Muscle of arm (tissue), 14 donors: Measurements from ENCODE around the gene SECISBP2. TPM values are rescaled to one million over a fixed set of nuclear protein-coding genes. Genes with fewer than 3 reads are reported as not detected.
"Not testable (repeated sequence)": the region's sequence is repeated elsewhere in the genome, so short reads cannot be mapped to it uniquely, and the experiment has no call there.

Source experiments
- DNase-seq: peaks from one replicate; pipeline ENCODE4 v3.0.0-alpha.2; 2013
- long read RNA-seq, 11 donors: transcript quantifications; one replicate each; lab custom pipeline, GENCODE V29; 2026
- polyA plus RNA-seq, 12 donors: library from polyadenylated mRNA; unstranded; fragments of 120-200 nt; gene quantifications; one replicate each; pipeline ENCODE4 v1.2.1, GENCODE V29; 2013; ENCODE audit not compliant: insufficient read length in 12 of 12

The SECISBP2 gene
- 10 to 100 TPM in 11 of 12 donors, not detected in 1; 32.3 to 68.2 (median 45.0) TPM for polyA plus RNA-seq
- long read RNA-seq, donor 1, full-length matches to known transcripts: 1 of 18 reads
- long read RNA-seq, donor 1, partial matches to known transcripts: 17 of 18 reads
- long read RNA-seq, donor 1, other reads (novel, unspliced or antisense): 0 of 18 reads
- long read RNA-seq, donor 2, partial matches to known transcripts: 5 of 5 reads
- long read RNA-seq, donor 2, other reads (novel, unspliced or antisense): 0 of 5 reads
- long read RNA-seq, donor 3, full-length matches to known transcripts: 1 of 1 reads
- long read RNA-seq, donor 3, partial matches to known transcripts: 0 of 1 reads
- long read RNA-seq, donor 3, other reads (novel, unspliced or antisense): 0 of 1 reads
- long read RNA-seq, donor 4: 0 reads
- long read RNA-seq, donor 5: 0 reads
- long read RNA-seq, donor 6, full-length matches to known transcripts: 1 of 1 reads
- long read RNA-seq, donor 6, partial matches to known transcripts: 0 of 1 reads
- long read RNA-seq, donor 6, other reads (novel, unspliced or antisense): 0 of 1 reads
- long read RNA-seq, donor 7, partial matches to known transcripts: 0 of 1 reads
- long read RNA-seq, donor 7, other reads (novel, unspliced or antisense): 0 of 1 reads
- long read RNA-seq, donor 8, partial matches to known transcripts: 10 of 11 reads
- long read RNA-seq, donor 8, other reads (novel, unspliced or antisense): 0 of 11 reads
- long read RNA-seq, donor 9: 0 reads
- long read RNA-seq, donor 10, partial matches to known transcripts: 0 of 1 reads
- long read RNA-seq, donor 10, other reads (novel, unspliced or antisense): 0 of 1 reads
- long read RNA-seq, donor 11, partial matches to known transcripts: 6 of 7 reads
- long read RNA-seq, donor 11, other reads (novel, unspliced or antisense): 0 of 7 reads

DNA sequence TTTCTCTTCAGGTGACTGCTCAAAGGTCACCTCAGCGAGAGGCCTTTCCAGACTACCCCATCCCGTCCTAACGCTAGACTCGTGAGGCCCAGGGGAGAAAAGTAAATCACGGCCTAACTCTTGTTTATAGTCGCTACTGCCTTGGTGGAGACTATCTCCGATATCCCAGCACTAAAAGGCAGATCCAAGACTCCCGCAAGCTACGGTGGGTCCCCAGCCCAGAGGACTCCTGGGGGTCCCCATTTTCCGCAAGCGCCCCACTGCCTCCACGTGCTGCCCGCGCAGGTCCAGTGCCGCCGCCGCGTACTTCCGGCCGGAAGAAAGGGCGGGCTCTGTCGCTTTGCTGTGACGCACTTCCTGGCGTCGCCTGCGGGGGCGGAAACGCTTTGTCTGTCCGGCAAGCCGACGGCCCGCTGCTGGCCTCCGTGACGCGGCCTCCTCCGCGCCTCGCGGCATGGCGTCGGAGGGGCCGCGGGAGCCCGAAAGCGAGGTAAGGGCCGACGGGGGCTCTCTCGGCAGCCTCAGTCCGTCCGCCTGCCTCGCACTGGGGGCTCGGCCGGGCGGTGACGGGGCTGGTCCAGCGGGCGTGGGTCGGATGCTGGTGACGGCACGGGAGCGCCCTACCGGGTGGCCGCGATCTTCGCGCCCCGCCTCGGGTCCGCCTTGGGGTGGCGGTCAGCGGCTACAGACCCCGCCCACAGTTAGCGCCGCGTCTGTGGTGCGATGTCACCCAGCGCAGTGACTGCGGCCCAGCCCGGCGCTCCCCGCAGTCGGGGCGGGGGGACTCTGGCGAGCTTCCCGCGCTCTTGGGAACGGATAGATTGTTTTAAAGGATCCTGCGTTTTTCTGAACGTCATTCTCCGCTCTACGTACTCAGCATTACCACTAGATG, at the start of gene SECISBP2:
Gene SECISBP2 (plus strand): TSS at position 378 of the 892 bp plus-strand sequence. CDS start 77 bp downstream, at position 455.
- peak; percentile 98 for DNase-seq

GRCh38 chr9:89273528-89274279, 44.6 kb upstream of the SECISBP2 start:
- DNase-seq: no peak

GRCh38 chr9:89274838-89275237, 43.5 kb upstream of the SECISBP2 start:
- DNase-seq: no peak

- not testable (repeated sequence) for DNase-seq
Observed at GRCh38 chr9:89276040-89276439, 42.3 kb upstream of the SECISBP2 start.

DNA sequence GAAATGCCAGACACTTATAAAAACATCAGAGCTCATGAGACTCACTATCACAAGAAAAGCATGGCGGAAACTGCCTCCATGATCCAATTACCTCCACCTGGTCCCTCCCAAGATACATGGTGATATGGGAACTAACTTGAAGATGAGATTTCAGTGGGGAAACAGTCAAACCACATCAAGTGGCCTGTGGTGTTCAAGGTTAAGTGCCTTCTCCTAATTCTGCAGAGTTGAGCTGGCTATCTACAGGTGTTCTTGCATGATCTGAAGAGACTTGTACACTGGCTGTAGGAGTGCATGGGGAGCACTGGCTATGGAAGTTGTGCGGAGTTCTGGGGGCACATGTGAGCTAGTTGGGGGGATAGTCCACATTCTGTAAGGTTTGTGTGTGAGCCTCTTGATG, 41.3 kb upstream of the SECISBP2 start:
- DNase-seq: no peak

DNA sequence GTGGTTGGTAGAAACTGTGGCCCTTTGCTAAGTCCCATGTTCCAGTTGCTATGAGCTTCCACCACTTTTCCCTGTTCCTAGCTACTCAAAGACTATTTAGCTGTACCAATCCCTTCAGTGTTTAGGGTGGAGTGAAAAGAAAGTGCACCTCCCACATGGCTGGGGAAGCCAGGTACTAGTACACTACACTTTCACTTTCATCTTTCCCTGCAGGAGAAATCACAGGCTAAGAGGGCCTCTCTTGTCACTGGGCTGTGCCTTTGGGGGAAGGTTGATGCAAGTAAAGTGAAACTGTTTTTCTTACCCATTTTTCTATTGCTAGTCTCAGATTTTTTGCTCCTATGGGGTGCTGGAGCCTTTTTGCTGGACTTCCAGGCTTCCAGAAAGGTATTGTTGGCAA, 40.8 kb upstream of the SECISBP2 start:
- DNase-seq: no peak

- no peak for DNase-seq
Observed at GRCh38 chr9:89278551-89278950, 39.7 kb upstream of the SECISBP2 start.

DNA sequence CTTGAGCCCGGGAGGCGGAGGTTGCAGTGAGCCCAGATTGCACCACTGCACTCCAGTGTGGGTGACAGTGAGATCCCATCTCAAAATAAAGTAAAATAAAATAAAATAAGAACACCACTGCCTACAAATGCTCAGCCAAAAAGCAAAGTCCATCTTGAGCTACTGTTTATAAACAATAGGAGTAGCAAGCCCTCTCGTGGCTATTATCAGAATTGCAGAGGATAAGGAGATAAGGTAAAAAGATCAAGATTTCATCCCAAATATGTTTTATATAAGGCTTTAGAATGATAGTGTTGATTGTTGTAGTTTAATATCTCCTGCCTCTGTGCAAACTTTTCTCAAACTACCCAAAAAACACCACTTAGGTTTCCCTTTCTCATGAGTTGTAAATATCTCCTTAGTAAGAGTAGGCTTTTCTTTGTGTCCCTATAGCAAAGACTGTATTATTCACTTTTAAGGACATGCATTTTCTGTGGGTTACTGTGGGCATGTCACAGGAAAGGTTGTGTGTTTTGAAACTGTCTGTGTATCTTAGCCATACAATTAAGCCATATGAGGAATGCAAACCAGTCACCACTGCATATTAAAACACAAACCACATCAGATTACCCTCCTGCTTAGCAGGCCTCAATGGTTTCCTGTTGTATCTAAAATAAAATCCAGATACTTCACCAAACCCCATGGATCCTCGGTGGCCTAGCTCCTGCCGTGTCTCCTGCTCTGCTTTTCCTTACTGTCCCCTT, 39.1 kb upstream of the SECISBP2 start:
- peak; percentile 48 for DNase-seq

GRCh38 chr9:89281106-89281505, 37.2 kb upstream of the SECISBP2 start:
- DNase-seq: no peak

GRCh38 chr9:89282248-89282968, 35.9 kb upstream of the SECISBP2 start:
- DNase-seq: not testable (repeated sequence)

DNA sequence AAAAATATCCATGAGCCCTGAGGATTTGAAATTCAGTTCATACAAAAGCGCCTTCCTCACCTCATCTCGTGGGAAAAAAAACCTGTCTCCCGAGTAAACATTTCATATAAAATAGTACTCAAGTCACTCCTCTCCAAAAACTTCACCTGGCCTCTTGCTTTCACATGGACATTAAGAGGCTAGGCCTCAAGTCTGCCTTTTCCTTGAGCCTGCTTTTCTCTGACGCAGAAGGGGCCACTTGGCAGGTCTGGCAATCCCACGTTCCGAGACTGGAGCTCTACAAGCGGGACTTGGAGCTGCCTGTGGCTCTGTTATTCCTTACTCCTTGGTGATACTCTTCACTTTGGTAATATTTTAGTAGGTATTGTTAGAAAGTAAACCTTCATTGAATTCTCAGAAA, 34.2 kb upstream of the SECISBP2 start:
- no peak for DNase-seq

GRCh38 chr9:89291741-89292140, 26.6 kb upstream of the SECISBP2 start:
- DNase-seq: no peak

DNA sequence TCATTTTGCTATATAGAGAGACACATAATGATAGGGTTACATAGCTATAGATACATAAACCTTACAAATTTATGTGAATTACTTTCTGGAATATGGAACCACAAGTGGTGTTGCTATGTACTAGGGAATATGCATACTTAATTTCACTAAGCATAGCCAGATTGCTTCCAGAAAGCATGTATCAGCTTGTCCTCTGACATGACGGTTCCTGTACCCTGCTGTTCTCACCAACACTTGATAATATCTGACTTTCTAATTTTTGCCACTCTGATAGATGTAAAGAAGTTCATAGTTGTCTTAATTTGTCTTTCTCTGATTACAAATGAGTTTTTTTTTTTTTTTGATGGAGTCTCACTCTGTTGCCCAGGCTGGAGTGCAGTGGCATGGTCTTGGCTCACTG, 25.3 kb upstream of the SECISBP2 start:
- no peak for DNase-seq

DNA sequence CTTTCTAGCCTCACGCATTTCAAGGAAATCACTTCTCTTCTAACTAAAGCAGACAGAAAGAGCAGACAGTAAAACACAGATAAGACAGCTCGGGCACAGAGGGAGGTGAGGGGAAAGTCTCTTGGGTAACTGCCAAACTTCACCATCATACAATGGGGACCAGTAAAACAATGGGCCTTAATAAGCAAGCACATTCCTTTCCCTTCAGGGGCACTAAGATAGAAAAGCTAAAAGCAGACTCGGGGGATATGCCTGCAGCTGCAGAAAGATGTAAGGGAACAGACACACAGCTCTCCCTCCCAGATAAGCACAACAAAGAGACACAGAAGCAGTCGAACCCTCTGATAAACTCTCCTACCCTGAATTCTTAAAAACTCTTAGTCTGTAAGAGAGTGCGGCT, 22.9 kb upstream of the SECISBP2 start:
- no peak for DNase-seq

GRCh38 chr9:89301996-89302395, 16.3 kb upstream of the SECISBP2 start:
- not testable (repeated sequence) for DNase-seq

DNA sequence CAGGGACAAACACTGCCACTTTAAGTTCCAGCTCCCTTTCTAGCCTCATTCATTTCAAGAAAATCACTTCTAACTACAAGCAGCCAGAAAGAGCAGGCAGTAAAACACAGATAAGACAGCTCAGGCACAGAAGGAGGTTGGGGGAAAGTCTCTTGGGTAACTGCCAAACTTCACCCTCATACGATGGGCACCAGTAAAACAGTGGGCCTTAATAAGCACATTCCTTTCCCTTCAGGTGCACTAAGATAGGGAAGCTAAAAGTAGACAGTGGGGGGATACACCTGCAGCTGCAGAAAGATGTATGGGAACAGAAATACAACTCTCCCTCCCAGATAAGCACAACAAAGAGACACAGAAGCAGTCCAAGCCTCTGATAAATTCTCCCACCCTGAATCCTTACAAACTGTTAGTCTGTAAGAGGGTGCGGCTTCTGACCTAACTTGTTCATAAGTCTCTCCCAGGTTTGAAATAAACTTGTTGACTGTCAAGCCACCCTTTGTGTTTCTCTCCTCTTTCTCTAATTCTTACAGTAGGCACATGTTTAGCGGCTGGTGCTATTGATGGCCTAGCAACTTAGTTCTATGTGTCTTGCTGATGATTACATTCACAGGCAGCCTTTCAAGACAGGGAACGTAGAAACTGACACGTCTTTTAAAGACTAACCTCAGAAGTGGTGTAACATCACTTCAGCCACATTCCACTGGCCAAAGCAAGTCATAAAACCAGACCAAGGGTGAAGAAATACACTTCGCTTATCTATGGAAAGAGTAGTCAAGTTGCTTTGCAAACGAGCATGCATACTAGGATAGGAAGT, 14.1 kb upstream of the SECISBP2 start:
- DNase-seq: no peak

GRCh38 chr9:89304834-89305188, 13.5 kb upstream of the SECISBP2 start:
- DNase-seq: no peak

DNA sequence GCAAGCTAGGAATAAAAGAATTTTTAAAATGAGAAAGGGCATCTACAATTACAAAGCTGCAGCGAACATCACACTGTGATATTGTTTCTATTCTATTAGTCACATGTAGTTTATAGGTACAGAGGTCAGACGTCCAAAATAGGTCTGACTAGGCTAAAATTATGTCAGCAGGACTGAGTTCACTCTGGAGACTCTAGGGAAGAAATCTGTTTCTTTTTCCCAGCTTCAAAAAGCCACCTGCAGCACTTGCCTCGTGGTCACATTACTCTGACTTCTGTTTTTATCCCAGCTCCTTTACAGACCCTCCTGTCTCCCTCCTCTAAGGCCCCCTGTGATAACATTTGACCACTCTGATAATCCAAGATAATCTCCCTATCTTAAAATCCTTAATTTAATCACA, 12.4 kb upstream of the SECISBP2 start:
- no peak for DNase-seq

- DNase-seq: no peak
Observed at GRCh38 chr9:89309166-89309565, 9.1 kb upstream of the SECISBP2 start.
